ENCODE results near the gene MMP25. TPM values are rescaled to one million over a fixed set of nuclear protein-coding genes. Genes with fewer than 3 reads are reported as not detected.

Gene MMP25
- total and polyA plus RNA-seq, 9 of the 15 experiments (the other 6 are each of a cell fraction or from before 2014, with no cell fraction given) = 0.03 to 0.04 TPM; not detected in 7

DNA sequence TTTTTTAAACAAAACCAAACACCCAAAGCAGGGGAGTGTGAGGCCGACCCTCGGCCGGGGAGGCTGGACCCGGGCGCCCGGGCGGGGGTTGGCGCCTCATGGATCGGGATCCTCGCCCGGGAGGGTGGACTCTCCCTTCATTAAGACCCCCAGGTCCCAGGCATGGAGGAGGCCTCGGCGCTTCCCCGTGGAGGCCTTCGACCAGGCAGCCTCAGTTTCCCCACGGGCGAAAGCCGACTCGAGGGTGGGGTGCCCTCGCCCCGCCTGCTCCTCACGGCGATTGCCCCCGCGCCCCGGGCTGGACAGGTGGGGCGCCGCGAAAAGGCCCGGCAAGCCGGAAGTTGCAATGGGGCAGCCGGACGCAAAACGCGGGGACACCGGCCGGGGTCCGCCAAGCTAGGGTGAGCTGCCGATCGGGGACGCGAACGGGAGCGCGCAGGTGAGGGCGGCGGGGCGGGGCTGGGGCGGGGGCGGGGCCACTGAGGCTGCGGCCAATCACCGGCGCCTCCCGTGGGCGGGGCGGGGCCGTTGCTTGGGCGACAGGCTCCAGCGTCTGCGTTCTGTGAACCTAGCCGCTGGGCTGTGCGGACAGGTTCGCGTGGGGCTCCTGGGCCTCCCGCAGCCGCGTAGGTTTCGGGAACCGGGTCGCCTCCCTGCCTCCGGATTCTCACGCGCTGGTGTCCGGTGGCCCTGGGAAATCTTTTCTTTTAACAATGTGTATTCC, 60.0 kb downstream of the MMP25 start (continued):
- TF ChIP-seq, protein P1, sequence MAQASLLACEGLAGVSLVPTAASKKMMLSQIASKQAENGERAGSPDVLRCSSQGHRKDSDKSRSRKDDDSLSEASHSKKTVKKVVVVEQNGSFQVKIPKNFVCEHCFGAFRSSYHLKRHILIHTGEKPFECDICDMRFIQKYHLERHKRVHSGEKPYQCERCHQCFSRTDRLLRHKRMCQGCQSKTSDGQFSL (CRISPR knock-in tag; IDR thresholded peaks at IDR 0.05) = 0 out of 2 replicates have a peak, but pooled peaks have one; percentile 33
- TF ChIP-seq, protein P1 (tag; IDR thresholded peaks at IDR 0.05) = no peak
- TF ChIP-seq BMI1 (IDR thresholded peaks at IDR 0.05; ENCODE audit: low read length) = peak; percentile 78
- peak; percentile 76; the same call in 1 of the 2 replicates for TF ChIP-seq HIVEP1 (CRISPR knock-in tag; IDR thresholded peaks at IDR 0.05)
- TF ChIP-seq NR4A1 (CRISPR knock-in tag; IDR thresholded peaks at IDR 0.05) = peak; percentile 88
- 0 out of 2 replicates have a peak, but pooled peaks have one; percentile 63 for TF ChIP-seq NR4A1 (tag; IDR thresholded peaks at IDR 0.05)
- TF ChIP-seq NR2C2 (CRISPR knock-in tag; IDR thresholded peaks at IDR 0.05) = no peak
- peak; percentile 81 for TF ChIP-seq NR2C2 (tag; IDR thresholded peaks at IDR 0.05)
- 0 out of 2 replicates have a peak, but pooled peaks have one; percentile 31 for TF ChIP-seq KLF6 (CRISPR knock-in tag; IDR thresholded peaks at IDR 0.05; ENCODE audit: borderline replicate concordance)
- TF ChIP-seq, protein P2, sequence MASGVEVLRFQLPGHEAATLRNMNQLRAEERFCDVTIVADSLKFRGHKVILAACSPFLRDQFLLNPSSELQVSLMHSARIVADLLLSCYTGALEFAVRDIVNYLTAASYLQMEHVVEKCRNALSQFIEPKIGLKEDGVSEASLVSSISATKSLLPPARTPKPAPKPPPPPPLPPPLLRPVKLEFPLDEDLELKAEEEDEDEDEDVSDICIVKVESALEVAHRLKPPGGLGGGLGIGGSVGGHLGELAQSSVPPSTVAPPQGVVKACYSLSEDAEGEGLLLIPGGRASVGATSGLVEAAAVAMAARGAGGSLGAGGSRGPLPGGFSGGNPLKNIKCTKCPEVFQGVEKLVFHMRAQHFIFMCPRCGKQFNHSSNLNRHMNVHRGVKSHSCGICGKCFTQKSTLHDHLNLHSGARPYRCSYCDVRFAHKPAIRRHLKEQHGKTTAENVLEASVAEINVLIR (CRISPR knock-in tag; IDR thresholded peaks at IDR 0.05) = 0 out of 2 replicates have a peak, but pooled peaks have one; percentile 10
- 0 out of 4 replicates have a peak, but pooled peaks have one; percentile 30 to 46 for TF ChIP-seq FOXK2 (conservative IDR thresholded peaks at IDR 0.05 in 1 of 2, IDR thresholded peaks at IDR 0.05 in 1 of 2; ENCODE audit: low read depth in 2 of 2)
- TF ChIP-seq RBBP5 (IDR thresholded peaks at IDR 0.05; ENCODE audit: borderline replicate concordance, insufficient read depth, low read length, poor library complexity, severe bottlenecking) = peak; percentile 66
- TF ChIP-seq KLF16 (IDR thresholded peaks at IDR 0.05) = no peak
- TF ChIP-seq, protein P3, sequence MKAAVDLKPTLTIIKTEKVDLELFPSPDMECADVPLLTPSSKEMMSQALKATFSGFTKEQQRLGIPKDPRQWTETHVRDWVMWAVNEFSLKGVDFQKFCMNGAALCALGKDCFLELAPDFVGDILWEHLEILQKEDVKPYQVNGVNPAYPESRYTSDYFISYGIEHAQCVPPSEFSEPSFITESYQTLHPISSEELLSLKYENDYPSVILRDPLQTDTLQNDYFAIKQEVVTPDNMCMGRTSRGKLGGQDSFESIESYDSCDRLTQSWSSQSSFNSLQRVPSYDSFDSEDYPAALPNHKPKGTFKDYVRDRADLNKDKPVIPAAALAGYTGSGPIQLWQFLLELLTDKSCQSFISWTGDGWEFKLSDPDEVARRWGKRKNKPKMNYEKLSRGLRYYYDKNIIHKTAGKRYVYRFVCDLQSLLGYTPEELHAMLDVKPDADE (conservative IDR thresholded peaks at IDR 0.05; ENCODE audit: control insufficient read depth, low read depth, low read length) = peak; percentile 80; the same call in 1 of the 2 replicates
- TF ChIP-seq MYC (IDR thresholded peaks at IDR 0.05; ENCODE audit: low read depth, low read length) = peak; percentile 82
- peak; percentile 68; the same call in 1 of the 2 replicates for TF ChIP-seq MYC (CRISPR knock-in tag; IDR thresholded peaks at IDR 0.05; ENCODE audit: borderline replicate concordance, low read depth)
- TF ChIP-seq HDAC6 (IDR thresholded peaks at IDR 0.05; ENCODE audit: low read depth, low read length) = no peak
- TF ChIP-seq ESRRA (IDR thresholded peaks at IDR 0.05; ENCODE audit: borderline replicate concordance, low read depth) = peak; percentile 41; the same call in 1 of the 2 replicates
- peak; percentile 87 for TF ChIP-seq FIP1L1 (IDR thresholded peaks at IDR 0.05; ENCODE audit: low read depth, low read length, poor library complexity, severe bottlenecking)
- TF ChIP-seq RNF2 (IDR thresholded peaks at IDR 0.05) = no peak
- TF ChIP-seq MTA3 (IDR thresholded peaks at IDR 0.05; ENCODE audit: borderline replicate concordance) = peak; percentile 88
- no peak for TF ChIP-seq ATF1 (CRISPR knock-in tag; IDR thresholded peaks at IDR 0.05)
- TF ChIP-seq ATF1 (tag; IDR thresholded peaks at IDR 0.05) = 0 out of 2 replicates have a peak, but pooled peaks have one; percentile 23
- peak; percentile 92 for TF ChIP-seq RBFOX2 (IDR thresholded peaks at IDR 0.05; ENCODE audit: low read depth, low read length)
- TF ChIP-seq GABPA (tag; conservative IDR thresholded peaks at IDR 0.05; ENCODE audit: low read depth) = peak; percentile 99
- peak in 1 of 2 experiments; percentile 37; a peak in 1 of 4 replicates for TF ChIP-seq CSDE1 (IDR thresholded peaks at IDR 0.05)
- no peak for TF ChIP-seq ZNF217 (CRISPR knock-in tag; IDR thresholded peaks at IDR 0.05)

Measured in K562 (cell line).